HG03571 (cell line): ENCODE data around the gene NOL8.

Experiments
- ATAC-seq: cut with Tn5 transposase; IDR thresholded peaks from one replicate; pipeline ENCODE4 v1.9.1; 2021; ENCODE audit not compliant: unreplicated experiment

NOL8 gene

GRCh38 chr9:92325269-92325990 is at the start of gene NOL8, which contains the start of gene CENPP:
NOL8 (minus strand) TSS chr9:92325350; CDS start chr9:92324161, 1,189 bp downstream.
CENPP (plus strand) TSS chr9:92325953.
- peak; percentile 88 for ATAC-seq

GRCh38 chr9:92373167-92373566 is 48.0 kb upstream of the NOL8 start:
- no peak for ATAC-seq

GRCh38 chr9:92369075-92369474 is 43.9 kb upstream of the NOL8 start:
- ATAC-seq: no peak

DNA sequence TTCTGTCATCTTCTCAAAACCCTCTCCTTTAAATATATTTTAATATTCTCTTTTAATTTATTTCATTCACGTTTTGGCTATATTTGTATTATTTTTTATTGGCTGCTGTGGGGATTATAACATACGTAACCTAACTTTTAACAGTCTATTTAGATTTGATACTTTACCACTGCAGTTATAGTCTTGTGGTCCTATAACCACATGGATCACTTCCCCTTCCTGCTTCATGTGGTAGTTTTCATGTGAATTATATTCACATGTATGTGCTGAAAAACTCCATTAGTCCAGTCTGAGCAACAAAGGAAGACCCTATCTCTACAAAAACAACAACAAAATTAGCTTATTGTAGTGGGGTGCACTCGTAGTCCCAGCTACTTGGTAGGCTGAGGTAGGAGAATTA is 34.9 kb upstream of the NOL8 start:
- ATAC-seq: no peak

GRCh38 chr9:92359394-92359995 is 34.3 kb upstream of the NOL8 start:
- ATAC-seq: no peak

- ATAC-seq: no peak
Observed at GRCh38 chr9:92353051-92353450, 27.9 kb upstream of the NOL8 start.

GRCh38 chr9:92350740-92351133 is 25.6 kb upstream of the NOL8 start:
- no peak for ATAC-seq

DNA sequence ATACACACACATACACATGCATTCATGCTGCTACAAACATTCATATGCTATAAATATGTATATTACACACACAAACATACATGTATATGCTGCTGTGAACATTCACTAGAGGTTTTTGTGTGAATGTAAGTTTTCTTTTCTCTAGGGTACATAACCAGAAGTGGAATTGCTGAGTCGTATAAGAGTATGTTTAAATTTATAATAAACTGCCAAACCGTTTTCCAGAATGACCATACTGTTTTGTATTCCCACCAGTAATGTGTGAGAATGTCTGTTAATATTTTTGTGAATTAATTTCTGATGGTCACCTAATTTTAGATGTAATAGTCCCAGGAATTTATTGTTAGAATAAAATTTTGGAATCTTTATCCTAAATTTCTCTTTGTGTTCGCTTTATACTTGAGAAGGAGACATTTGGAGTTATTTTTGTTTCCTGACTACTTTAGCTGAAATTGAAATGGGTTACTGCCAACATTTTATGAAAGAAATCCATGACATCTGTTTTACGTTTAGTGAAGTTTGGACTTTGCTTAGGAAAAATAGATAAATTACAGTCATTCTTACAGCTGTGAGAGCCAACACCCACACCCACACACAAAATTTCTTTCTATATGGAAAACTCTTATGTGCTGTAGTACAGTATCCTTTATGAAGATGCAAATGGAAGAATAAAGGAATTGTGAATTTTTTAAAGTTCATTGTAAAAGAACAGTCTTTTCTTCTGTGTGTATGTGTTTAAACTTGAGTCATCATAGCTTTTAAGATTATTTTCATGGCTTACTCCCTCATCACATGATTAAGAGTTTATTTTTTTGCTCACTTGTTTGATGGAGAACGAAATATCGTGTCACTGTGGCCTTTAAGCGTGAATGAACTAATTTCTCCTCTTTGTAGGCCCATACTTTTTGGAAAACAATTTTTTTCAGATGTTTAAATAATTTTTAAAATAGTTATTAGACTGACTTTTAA is 24.9 kb upstream of the NOL8 start:
- no peak for ATAC-seq

DNA sequence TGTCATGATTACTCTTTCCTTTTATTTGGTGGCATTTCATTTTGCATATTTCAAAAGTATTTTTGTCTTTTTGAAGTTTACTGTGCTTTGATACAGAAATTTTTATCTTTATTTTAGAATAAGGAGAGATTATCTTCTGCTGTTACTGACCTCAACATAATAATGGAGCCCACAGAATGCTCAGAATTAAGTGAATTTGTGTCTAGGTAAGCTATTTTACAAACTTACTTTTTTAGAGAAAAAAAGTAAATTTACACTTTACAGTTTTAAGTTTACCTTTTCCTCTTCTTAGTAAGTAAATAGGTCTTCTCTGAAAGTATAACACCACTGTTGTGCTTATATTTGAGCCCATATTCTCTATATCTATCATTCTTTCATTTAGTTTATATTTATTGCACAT is 20.4 kb upstream of the NOL8 start:
- no peak for ATAC-seq

DNA sequence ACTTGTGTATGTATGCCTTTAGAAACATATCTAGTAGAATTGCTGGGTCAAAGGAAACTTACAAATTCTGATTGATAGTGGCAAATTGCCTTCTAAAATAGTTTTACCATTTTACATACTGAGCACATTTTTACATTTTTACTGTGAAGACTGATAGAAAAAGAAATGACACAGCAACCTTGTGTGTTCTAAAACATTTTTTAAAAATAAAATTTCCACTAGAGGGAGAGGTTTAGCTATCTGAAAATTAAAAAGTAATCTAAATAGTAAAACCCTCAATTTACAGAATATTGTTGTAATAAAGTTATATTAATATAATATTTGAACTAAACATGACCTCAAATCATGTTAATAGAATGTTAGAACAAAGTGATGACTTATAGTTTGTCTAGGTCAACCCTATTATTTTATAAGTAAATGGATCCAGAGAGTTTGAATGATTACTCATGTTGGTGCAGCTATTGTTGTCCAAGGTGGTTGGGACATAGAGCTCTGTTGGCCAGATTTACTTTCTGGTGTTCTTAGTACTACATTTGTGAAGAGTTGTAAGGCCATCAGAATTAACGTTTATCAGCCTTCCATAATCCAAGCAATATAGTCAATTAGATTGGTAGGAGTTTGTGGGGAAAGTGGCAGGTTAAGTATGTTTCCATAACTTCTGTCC is 17.8 kb upstream of the NOL8 start:
- ATAC-seq: no peak

GRCh38 chr9:92341578-92341977 is 16.4 kb upstream of the NOL8 start:
- no peak for ATAC-seq

DNA sequence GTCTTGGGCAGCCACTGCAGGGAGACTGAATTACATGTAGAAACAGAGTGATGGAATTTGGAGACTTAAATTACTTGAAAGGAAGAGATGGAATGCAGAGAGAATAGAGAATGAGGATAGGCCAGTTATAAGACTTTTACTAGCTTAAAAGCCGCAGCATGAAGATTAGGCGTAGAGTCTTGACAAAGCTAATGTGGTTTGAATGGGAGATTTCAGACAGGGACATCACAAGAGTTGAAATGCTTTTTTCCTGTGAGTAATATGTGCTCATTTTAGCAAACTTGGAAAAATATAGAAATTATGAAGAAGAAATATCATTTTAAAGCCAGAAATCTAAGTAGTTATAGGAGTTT is 8.1 kb upstream of the NOL8 start:
- no peak for ATAC-seq

GRCh38 chr9:92332577-92333281 is 7.6 kb upstream of the NOL8 start:
- ATAC-seq: no peak

DNA sequence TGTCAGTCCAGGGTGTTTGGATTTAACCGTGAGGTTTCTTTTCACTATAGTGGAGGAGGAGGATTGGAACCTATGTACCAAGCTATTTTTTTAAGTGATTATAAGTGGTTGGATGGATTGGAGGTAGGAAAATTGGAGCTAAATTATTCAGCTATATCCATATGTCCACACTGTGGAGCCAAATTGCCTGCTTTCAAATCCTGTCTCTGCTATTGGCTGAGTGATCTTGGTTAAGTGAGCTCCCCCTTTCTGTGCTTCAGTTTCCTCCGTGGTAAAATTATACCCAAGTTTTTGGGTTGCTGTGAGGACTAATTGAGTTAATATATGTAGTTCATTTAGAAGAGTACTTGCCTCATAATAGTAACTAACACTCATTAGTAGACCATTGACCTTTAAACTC is 3.1 kb upstream of the NOL8 start:
- no peak for ATAC-seq

DNA sequence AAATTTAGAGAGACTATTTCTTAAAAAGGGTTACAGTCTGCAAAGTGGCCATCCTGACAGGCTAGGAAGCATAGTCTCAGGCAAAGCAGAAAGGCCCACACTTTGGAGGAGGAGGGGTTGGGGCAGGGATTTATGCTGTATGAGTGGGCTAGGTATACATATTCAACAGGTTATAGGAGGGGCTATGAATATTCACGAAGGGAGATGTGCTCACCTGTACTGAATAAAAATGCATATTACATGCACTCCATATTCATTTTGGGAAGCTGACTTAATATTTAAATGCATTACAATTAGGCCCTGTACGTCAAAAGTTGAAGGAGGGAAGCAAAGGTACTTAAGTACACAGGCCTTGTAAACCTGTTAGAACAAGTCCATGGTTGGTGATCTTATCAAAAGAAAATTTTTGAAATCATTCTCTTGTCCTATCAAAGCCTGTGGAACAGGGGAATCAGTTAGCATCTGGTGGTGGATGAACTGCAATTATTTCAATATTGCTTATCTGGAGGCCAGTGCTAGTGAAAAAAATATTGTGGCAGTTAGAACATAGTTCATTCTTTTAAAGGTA is 2.2 kb upstream of the NOL8 start:
- no peak for ATAC-seq

- ATAC-seq: no peak
Observed at GRCh38 chr9:92325991-92326500, 896 bp upstream of the NOL8 start.

DNA sequence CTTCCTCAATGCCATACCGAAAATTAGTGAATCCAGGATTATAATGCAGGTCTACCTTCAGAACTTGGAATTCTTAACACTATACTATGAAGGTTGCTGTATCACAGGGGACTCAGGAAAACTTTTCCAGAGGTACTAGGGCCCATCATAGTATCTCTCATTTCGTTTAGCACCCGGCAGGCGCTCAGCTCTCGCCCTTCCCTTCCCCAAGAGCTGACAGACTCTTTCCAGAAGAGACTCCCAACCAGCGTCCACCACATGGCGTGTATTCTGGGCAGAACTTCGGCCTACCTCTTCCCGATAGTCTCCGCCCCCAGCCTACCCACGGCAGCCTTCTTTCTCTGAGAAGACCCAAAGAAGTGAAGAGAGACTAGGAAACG is 271 bp downstream of the NOL8 start:
- peak; percentile 3 for ATAC-seq

DNA sequence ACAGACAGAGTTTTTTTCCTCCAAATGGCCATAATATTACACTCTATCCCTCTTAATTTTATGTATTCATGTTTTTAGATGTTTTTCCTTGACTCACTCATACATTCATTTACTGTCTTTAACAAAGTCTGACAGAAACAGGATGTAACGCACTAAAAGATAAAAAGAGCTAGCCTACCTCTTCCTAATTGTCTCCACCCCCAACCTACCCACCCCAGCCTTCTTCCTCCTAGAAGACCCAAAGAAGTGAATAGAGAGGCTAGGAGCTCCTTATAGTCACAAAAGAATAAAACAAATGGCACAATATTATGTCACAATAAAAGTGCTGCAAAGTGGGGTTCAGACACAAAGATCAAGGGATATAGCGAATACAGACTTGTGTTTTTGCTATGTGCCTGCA is 719 bp downstream of the NOL8 start:
- no peak for ATAC-seq

DNA sequence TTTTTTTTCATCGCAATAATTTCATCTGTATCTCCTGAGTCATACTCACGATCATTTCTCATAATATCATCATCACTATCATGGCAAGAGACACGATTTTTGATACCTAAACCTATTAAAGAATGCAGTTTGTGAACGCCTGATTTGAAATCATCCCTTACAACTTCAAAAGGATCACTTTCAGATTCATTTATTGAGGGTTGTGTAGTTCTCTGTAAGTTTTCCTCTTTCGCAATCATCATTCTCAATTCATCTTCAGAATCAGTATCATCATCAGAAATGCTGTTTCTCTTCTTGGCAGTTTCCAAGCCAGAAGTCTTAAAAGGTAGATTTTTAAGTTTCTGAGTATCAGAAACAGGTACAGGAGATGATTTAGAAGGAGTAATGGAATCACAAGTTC is 9.7 kb downstream of the NOL8 start:
- no peak for ATAC-seq

DNA sequence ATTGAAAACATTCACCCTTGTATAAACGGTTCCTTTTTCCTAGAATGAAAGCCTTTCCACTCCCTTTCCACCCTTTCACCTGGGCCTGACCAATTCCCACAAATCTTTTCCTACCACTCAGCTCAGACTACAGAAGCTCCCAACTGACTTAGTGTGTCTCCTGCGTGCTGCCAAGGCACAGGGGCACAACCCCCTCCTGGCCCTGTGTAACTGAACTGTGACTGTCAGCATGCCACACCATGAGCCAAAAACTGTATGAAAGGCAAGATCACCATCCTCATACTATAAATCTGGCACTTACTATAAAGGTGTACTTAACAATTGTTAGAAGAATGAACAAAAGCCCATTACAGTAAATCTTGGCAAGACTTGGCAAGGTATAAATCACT is 11.5 kb downstream of the NOL8 start:
- no peak for ATAC-seq
